HG02870 (cell line): ENCODE measurements around the gene OSGEPL1.
"Not testable (repeated sequence)": the region's sequence is repeated elsewhere in the genome, so short reads cannot be mapped to it uniquely, and the experiment has no call there.

Experiments
- ATAC-seq: cut with Tn5 transposase; IDR thresholded peaks from one replicate; pipeline ENCODE4 v1.9.1; 2021; ENCODE audit warnings: mild to moderate bottlenecking, moderate library complexity; ENCODE audit not compliant: unreplicated experiment

The OSGEPL1 gene

GRCh38 chr2:189762551-189763298 is at the start of gene OSGEPL1:
TSS of gene OSGEPL1 (minus strand) at chr2:189762792. CDS start at chr2:189761640, 1,152 bp downstream.
- ATAC-seq = peak; percentile 96

- no peak for ATAC-seq
Observed at GRCh38 chr2:189803431-189803830, 40.8 kb upstream of the OSGEPL1 start.

GRCh38 chr2:189802396-189802912 is 39.9 kb upstream of the OSGEPL1 start:
- ATAC-seq = no peak

GRCh38 chr2:189799531-189799930 is 36.9 kb upstream of the OSGEPL1 start:
- no peak for ATAC-seq

GRCh38 chr2:189799030-189799331 is 36.4 kb upstream of the OSGEPL1 start:
- no peak for ATAC-seq

GRCh38 chr2:189798312-189799029 is 35.9 kb upstream of the OSGEPL1 start:
- no peak for ATAC-seq

GRCh38 chr2:189797902-189798301 is 35.3 kb upstream of the OSGEPL1 start:
- no peak for ATAC-seq

GRCh38 chr2:189794310-189794709 is 31.7 kb upstream of the OSGEPL1 start:
- no peak for ATAC-seq

- no peak for ATAC-seq
Observed at GRCh38 chr2:189791338-189792042, 28.9 kb upstream of the OSGEPL1 start.

- peak; percentile 90 for ATAC-seq
Observed at GRCh38 chr2:189783927-189784867, 21.6 kb upstream of the OSGEPL1 start, which contains the start of the genes ORMDL1 and PMS1. TSS of gene ORMDL1 (minus strand) at chr2:189784339. CDS start at chr2:189782595, 1,744 bp downstream. TSS of gene PMS1 (plus strand) at chr2:189784450. CDS start at chr2:189791810, 7,360 bp downstream.

GRCh38 chr2:189783451-189783926 is 20.9 kb upstream of the OSGEPL1 start:
- ATAC-seq = peak; percentile 13

GRCh38 chr2:189782221-189782671 is 19.7 kb upstream of the OSGEPL1 start:
- no peak for ATAC-seq

GRCh38 chr2:189772212-189772611 is 9.6 kb upstream of the OSGEPL1 start:
- no peak for ATAC-seq

GRCh38 chr2:189770590-189771322 is 8.2 kb upstream of the OSGEPL1 start:
- no peak for ATAC-seq

GRCh38 chr2:189763908-189764661 is 1.5 kb upstream of the OSGEPL1 start:
- ATAC-seq = no peak

- ATAC-seq = no peak
Observed at GRCh38 chr2:189762229-189762550, 402 bp downstream of the OSGEPL1 start.

- not testable (repeated sequence) for ATAC-seq
Observed at GRCh38 chr2:189760154-189760553, 2.4 kb downstream of the OSGEPL1 start.

- ATAC-seq = no peak
Observed at GRCh38 chr2:189756311-189756952, 6.2 kb downstream of the OSGEPL1 start.
